GM21786 (cell line): ENCODE results near the gene RC3H1.

Experiments
- ATAC-seq: cut with Tn5 transposase; IDR thresholded peaks from one replicate; pipeline ENCODE4 v1.9.1; 2021; ENCODE audit not compliant: unreplicated experiment

RC3H1 gene

DNA sequence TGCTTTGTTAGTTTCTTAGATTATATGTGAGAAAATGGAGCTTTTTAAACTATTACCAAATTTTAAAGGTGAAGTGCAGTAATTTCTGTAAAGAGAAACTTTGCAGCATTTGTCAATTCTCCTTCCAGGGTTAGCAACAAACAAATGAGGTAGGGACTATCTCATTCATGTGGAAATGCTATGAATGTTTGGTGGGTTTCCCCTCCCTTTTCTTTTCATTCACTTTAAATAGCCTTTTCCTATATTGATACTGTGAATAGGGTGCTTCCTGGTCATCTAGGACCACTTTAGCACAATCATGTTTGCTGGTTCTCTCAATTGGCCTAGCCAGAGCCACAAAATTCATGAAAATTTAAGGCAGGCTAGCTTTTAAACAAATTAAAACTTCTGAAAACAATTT is 133.4 kb downstream of the RC3H1 start:
- ATAC-seq, result no peak

DNA sequence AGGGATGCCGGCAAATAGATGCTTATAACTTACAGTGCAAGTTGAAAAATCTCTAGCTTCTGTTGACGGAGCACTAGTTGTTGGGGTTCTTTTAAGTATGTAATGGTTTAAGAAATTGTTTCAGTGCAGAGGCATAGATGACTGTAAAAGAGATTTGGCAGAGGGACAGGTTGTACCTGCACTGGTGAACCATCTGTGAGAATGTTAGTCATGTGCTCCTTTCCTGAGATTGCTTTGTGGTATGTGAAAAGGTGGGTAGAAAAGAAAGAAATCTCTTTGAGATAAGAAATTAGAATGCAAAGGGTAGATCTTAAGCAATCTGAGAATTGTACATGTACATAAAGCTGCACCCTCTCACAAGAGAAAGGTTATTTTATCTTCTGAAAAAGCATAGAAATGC is 134.5 kb downstream of the RC3H1 start:
- no peak for ATAC-seq

DNA sequence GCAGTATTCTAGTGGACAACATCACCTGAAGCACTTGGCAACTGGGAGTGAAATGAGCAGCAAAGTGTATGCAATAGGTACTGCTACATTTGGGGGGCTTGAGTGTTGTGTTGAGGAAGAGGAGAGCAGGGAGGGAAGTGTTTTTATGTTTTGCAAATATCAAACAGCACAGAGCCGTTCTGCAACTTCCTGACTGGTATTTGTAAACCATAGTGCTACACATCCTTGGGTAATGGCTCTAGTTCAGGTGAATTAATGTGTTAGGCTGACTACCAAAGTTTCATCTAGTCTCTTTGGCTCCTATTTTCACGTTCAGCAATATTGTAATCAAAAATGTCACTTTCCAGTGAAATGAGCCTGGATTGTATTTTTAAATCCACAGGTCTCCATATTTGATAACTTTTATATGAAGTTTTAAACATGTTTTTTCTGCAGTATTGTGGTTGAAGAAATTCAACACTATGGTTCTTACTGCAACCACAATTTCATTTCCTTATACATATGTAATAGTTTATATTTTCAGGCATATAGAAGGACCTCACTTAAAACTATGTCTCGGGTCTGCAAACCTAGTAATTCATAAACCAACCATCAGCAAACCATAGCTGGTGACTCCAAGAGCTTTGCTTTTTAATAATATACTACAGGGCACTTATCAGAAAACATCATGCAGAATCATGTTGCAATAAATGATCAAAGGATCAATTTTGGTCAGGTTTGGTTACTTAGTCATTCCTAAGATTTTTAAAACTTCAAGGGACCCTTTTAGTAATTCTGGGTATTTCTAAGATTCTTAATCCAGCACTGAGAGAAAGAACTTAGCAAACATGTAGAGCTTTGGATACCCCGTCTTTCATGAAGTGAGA is 135.2 kb downstream of the RC3H1 start:
- no peak for ATAC-seq

DNA sequence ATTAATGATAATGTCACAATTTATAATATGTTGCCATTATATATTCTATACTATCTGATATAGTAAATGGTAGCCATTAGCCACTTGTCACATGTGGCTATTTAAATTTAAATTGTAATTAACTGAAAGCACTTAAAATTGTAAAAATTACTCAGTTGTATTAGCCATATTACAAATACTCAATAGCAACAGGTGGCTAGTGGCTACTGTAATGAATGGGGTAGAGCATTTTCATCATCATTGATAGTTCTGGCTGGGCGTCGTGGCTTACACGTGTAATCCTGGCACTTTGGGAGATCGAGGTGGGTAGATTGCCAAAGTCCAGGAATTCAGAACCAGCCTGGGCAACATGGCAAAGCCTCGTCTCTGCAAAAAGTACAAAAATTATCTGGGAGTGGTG is 137.5 kb downstream of the RC3H1 start:
- no peak for ATAC-seq
